NOMO-1 (cell line): ENCODE results near the gene ZCCHC10.
"Not testable (repeated sequence)": the region's sequence is repeated elsewhere in the genome, so short reads cannot be mapped to it uniquely, and the experiment has no call there.

ENCODE experiments used
- DNase-seq, 2 experiments: peaks; one replicate each; lab custom pipeline; 2025; ENCODE audit not compliant: unreplicated experiment in 2 of 2; lab: John Stamatoyannopoulos, UW

Gene ZCCHC10

GRCh38 chr5:133046560-133046959 lies 20.2 kb upstream of the ZCCHC10 start:
- DNase-seq, result not testable (repeated sequence)

GRCh38 chr5:133041910-133042309 lies 15.6 kb upstream of the ZCCHC10 start:
- DNase-seq, result no peak

- DNase-seq, result no peak
Observed at GRCh38 chr5:133041157-133041784, 14.9 kb upstream of the ZCCHC10 start.

GRCh38 chr5:133036677-133037076 lies 10.3 kb upstream of the ZCCHC10 start:
- not testable (repeated sequence) for DNase-seq

GRCh38 chr5:133035224-133035623 lies 8.9 kb upstream of the ZCCHC10 start:
- no peak for DNase-seq

- DNase-seq, result no peak
Observed at GRCh38 chr5:133034064-133034463, 7.7 kb upstream of the ZCCHC10 start.

- DNase-seq, result no peak
Observed at GRCh38 chr5:133032852-133033742, 6.7 kb upstream of the ZCCHC10 start.

- no peak for DNase-seq
Observed at GRCh38 chr5:133030343-133031005, 4.1 kb upstream of the ZCCHC10 start.

- no peak for DNase-seq
Observed at GRCh38 chr5:133029416-133029815, 3.1 kb upstream of the ZCCHC10 start.

GRCh38 chr5:133026664-133027153 lies 360 bp upstream of the ZCCHC10 start:
- DNase-seq, result no peak

GRCh38 chr5:133019471-133019870 lies 6.9 kb downstream of the ZCCHC10 start:
- not testable (repeated sequence) for DNase-seq

GRCh38 chr5:133017964-133018363 lies 8.4 kb downstream of the ZCCHC10 start:
- no peak for DNase-seq

GRCh38 chr5:133015466-133015865 lies 10.9 kb downstream of the ZCCHC10 start:
- no peak for DNase-seq

GRCh38 chr5:133008455-133008854 lies 17.9 kb downstream of the ZCCHC10 start:
- DNase-seq, result not testable (repeated sequence)

- DNase-seq, result no peak
Observed at GRCh38 chr5:133006653-133007052, 19.7 kb downstream of the ZCCHC10 start.

- no peak for DNase-seq
Observed at GRCh38 chr5:132999246-132999645, 27.1 kb downstream of the ZCCHC10 start.

GRCh38 chr5:132998556-132998955 lies 27.8 kb downstream of the ZCCHC10 start:
- no peak for DNase-seq

GRCh38 chr5:132996307-132996706 lies 30.0 kb downstream of the ZCCHC10 start:
- DNase-seq, result no peak

GRCh38 chr5:132987531-132988408 lies 38.6 kb downstream of the ZCCHC10 start:
- DNase-seq, result no peak

- not testable (repeated sequence) for DNase-seq
Observed at GRCh38 chr5:132982971-132983370, 43.4 kb downstream of the ZCCHC10 start.
